Keratinocyte (primary cell): ENCODE measurements around the gene KRT34. TPM values are rescaled to one million over a fixed set of nuclear protein-coding genes. Genes with fewer than 3 reads are reported as not detected.

Experiments
- DNase-seq: peaks from one replicate; pipeline ENCODE4 v3.0.0-alpha.2; 2011; ENCODE audit warnings: low read depth, missing footprints, low spot score
- FAIRE-seq: peaks from 2 replicates; lab custom pipeline; 2011; peaks lifted over from hg19 to GRCh38; lab: Jason Lieb, UNC
- H2AFZ ChIP-seq: 2 replicates; pipeline ENCODE4 v1.6.0; 2012; ENCODE audit warnings: low read length, control low read depth, inconsistent platforms; ENCODE audit not compliant: control insufficient read depth
- H3K27ac ChIP-seq: 2 replicates; pipeline ENCODE4 v1.5.1; 2011; ENCODE audit warnings: low read length; ENCODE audit not compliant: control insufficient read depth, insufficient read depth
- H3K27me3 ChIP-seq: 3 replicates; pipeline ENCODE4 v1.6.0; 2011; ENCODE audit warnings: low read length; ENCODE audit not compliant: control insufficient read depth, insufficient read depth; ENCODE audit errors: extremely low read depth
- H3K36me3 ChIP-seq, 2 experiments: 2 replicates in 1 of 2; 3 replicates in 1 of 2; pipeline ENCODE4 v1.5.1; 2011; ENCODE audit warnings: low read length in 2 of 2, mild to moderate bottlenecking in 1 of 2; ENCODE audit not compliant: control insufficient read depth in 2 of 2, insufficient read depth in 2 of 2; ENCODE audit errors: extremely low read depth in 1 of 2
- H3K4me1 ChIP-seq: 3 replicates; pipeline ENCODE4 v1.5.1; 2011; ENCODE audit warnings: low read length; ENCODE audit not compliant: control insufficient read depth, insufficient read depth; ENCODE audit errors: extremely low read depth
- H3K4me2 ChIP-seq: 3 replicates; pipeline ENCODE4 v1.6.0; 2011; ENCODE audit warnings: low read depth, low read length; ENCODE audit not compliant: control insufficient read depth, insufficient read depth; ENCODE audit errors: extremely low read depth
- H3K4me3 ChIP-seq, 3 experiments: fragments of 200-600 bp in 1 of 3; sonication (generic) in 1 of 3; 2 replicates in 2 of 3; 3 replicates in 1 of 3; pipeline ENCODE4 v1.5.1; 2011 to 2016; ENCODE audit warnings: low read length in 3 of 3, mild to moderate bottlenecking in 3 of 3, control low read depth in 2 of 3, inconsistent platforms in 1 of 3, low read depth in 1 of 3, mixed read lengths in 1 of 3, mixed run types in 1 of 3, moderate library complexity in 1 of 3; ENCODE audit not compliant: control insufficient read depth in 2 of 3, insufficient read depth in 2 of 3; ENCODE audit errors: extremely low read depth in 1 of 3
- H3K79me2 ChIP-seq: 2 replicates; pipeline ENCODE4 v1.6.0; 2012; ENCODE audit warnings: low read length; ENCODE audit not compliant: control insufficient read depth, insufficient read depth
- H3K9ac ChIP-seq: 3 replicates; pipeline ENCODE4 v1.6.0; 2011; ENCODE audit warnings: low read length; ENCODE audit not compliant: control insufficient read depth, insufficient read depth; ENCODE audit errors: extremely low read depth
- H3K9me1 ChIP-seq: 3 replicates; pipeline ENCODE4 v1.6.0; 2011; ENCODE audit warnings: low read length; ENCODE audit not compliant: control insufficient read depth, insufficient read depth; ENCODE audit errors: extremely low read depth
- H3K9me3 ChIP-seq: 2 replicates; pipeline ENCODE4 v1.5.1; 2012; ENCODE audit warnings: low read depth, low read length; ENCODE audit not compliant: control insufficient read depth
- H4K20me1 ChIP-seq: 3 replicates; pipeline ENCODE4 v1.6.0; 2011; ENCODE audit warnings: low read length; ENCODE audit not compliant: control insufficient read depth, insufficient read depth; ENCODE audit errors: extremely low read depth
- CTCF ChIP-seq, 3 experiments: IDR thresholded peaks in 1 of 3; conservative IDR thresholded peaks in 1 of 3; optimal IDR thresholded peaks in 1 of 3; 2 replicates in 2 of 3; 3 replicates in 1 of 3; pipeline versions ENCODE3 to v1.5.1; 2011; ENCODE audit warnings: low read length in 3 of 3, mild to moderate bottlenecking in 3 of 3, moderate library complexity in 2 of 3, control low read depth in 1 of 3, inconsistent platforms in 1 of 3; ENCODE audit not compliant: insufficient read depth in 2 of 3; ENCODE audit errors: extremely low read depth in 1 of 3
- EZH2 ChIP-seq: IDR thresholded peaks from one replicate; pipeline ENCODE4 v1.6.1; 2012; ENCODE audit warnings: inconsistent platforms, mild to moderate bottlenecking, low read length, moderate library complexity
- dilution Hi-C: fragments of 300-500 bp; cut with MboI; formaldehyde crosslinking; loops from one replicate; pipeline ENCODE4 v1.7.0; 2020; ENCODE audit warnings: low sequenced_read_pairs; ENCODE audit not compliant: extremely low pct_ligation_motif_present
- polyA plus RNA-seq, 5 experiments: library from polyadenylated mRNA; depleted of rRNA in 3 of 5; stranded (reverse) in 3 of 5; stranded (forward) in 1 of 5; unstranded in 1 of 5; fragments of >200 nt; gene quantifications; 1 replicate in 1 of 5; 2 replicates in 3 of 5; 3 replicates in 1 of 5; pipeline versions ENCODE4 v1.2.1 to v1.2.3, GENCODE V29; 2011 to 2012; ENCODE audit warnings: missing spikeins in 2 of 5, low read depth in 1 of 5, low replicate concordance in 1 of 5

KRT34 gene
- polyA plus RNA-seq, 1 donor (not counting 4 experiments of a cell fraction or from before 2014, with no cell fraction given) = 4.8 TPM

- Histone ChIP-seq H3K27ac (peak overlapping the region; percentile 88), H3K79me2 (no peaks in the 10 kb centered on the region), H3K4me1 (peaks cover 48% of the 10 kb centered on the region), H3K27me3 (no peaks in the 10 kb centered on the region), H3K4me2 (peak overlapping the region; percentile 46), H3K9me1 (peaks cover 2% of the 10 kb centered on the region), H3K9me3 (no peaks in the 10 kb centered on the region), H3K4me3 (no peak overlapping the region), H3K36me3 (no peaks in the 10 kb centered on the region), H2AFZ (no peak overlapping the region), H4K20me1 (no peaks in the 10 kb centered on the region), H3K9ac (peak overlapping the region; percentile 58)
- DNase-seq (no peak), FAIRE-seq (no peak)
- dilution Hi-C loops = no loop called here
- no peak for TF ChIP-seq CTCF (optimal IDR thresholded peaks at IDR 0.05 in 1 of 3, IDR thresholded peaks at IDR 0.05 in 1 of 3, conservative IDR thresholded peaks at IDR 0.05 in 1 of 3; ENCODE audit: extremely low read depth in 1 of 3, insufficient read depth in 2 of 3, low read length in 3 of 3)
- TF ChIP-seq EZH2 = no peak
These were observed 39.5 kb upstream of the KRT34 start for GRCh38 chr17:41421617-41422016.

GRCh38 chr17:41421116-41421515 is 39.0 kb upstream of the KRT34 start:
- FAIRE-seq (peak; percentile 100), DNase-seq (no peak)
- Histone ChIP-seq H4K20me1 (no peaks in the 10 kb centered on the region), H2AFZ (peak overlapping the region; percentile 32), H3K4me3 (peak overlapping the region in 2 of 3 experiments; percentile 15 to 38), H3K27me3 (no peaks in the 10 kb centered on the region), H3K27ac (peak overlapping the region; percentile 88), H3K9me3 (no peaks in the 10 kb centered on the region), H3K9ac (peak overlapping the region; percentile 58), H3K4me2 (peak overlapping the region; percentile 46), H3K79me2 (no peaks in the 10 kb centered on the region), H3K4me1 (peaks cover 48% of the 10 kb centered on the region), H3K9me1 (peaks cover 2% of the 10 kb centered on the region), H3K36me3 (no peaks in the 10 kb centered on the region)
- TF ChIP-seq CTCF (optimal IDR thresholded peaks at IDR 0.05 in 1 of 3, IDR thresholded peaks at IDR 0.05 in 1 of 3, conservative IDR thresholded peaks at IDR 0.05 in 1 of 3; ENCODE audit: extremely low read depth in 1 of 3, insufficient read depth in 2 of 3, low read length in 3 of 3) = no peak
- TF ChIP-seq EZH2 = no peak
- dilution Hi-C loops = no loop called here
